K562 (cell line): Measurements from ENCODE around the gene CWF19L1. TPM values are rescaled to one million over a fixed set of nuclear protein-coding genes. Genes with fewer than 3 reads are reported as not detected.

Source experiments
- AFF4 ChIP-seq: sonication (generic); formaldehyde crosslinking; IDR thresholded peaks from 2 replicates; pipeline ENCODE4 v1.8.0; 2023; ENCODE audit warnings: mild to moderate bottlenecking, missing genetic modification reagents
- CREM ChIP-seq: IDR thresholded peaks from 2 replicates; pipeline ENCODE4 v1.6.1; 2014; ENCODE audit warnings: antibody characterized with exemption, low read depth
- ERF ChIP-seq: fragments of 450-650 bp; formaldehyde crosslinking; IDR thresholded peaks from 2 replicates; pipeline ENCODE4 v1.4.0; 2020; ENCODE audit warnings: mild to moderate bottlenecking, mixed read lengths
- EZH2 ChIP-seq: IDR thresholded peaks from 2 replicates; pipeline ENCODE4 v1.6.1; 2012; ENCODE audit warnings: low read depth, mild to moderate bottlenecking, inconsistent platforms, low read length, borderline replicate concordance
- GABPA ChIP-seq: fragments of 200-800 bp; sonication (Bioruptor generic); conservative IDR thresholded peaks from 2 replicates; pipeline ENCODE4 v1.6.1; 2016; ENCODE audit warnings: low read depth, missing genetic modification characterization, missing compliant biosample characterization
- IRF1 ChIP-seq: sonication (generic); formaldehyde crosslinking; IDR thresholded peaks from 2 replicates; pipeline ENCODE4 v1.8.0; 2022; ENCODE audit warnings: missing genetic modification reagents, mild to moderate bottlenecking, borderline replicate concordance
- NFIC ChIP-seq: fragments of 450-650 bp; IDR thresholded peaks from 2 replicates; pipeline ENCODE4 v1.6.1; 2017; ENCODE audit warnings: mild to moderate bottlenecking, inconsistent platforms
- POLR2G ChIP-seq: fragments of 200-400 bp; formaldehyde crosslinking; IDR thresholded peaks from 2 replicates; pipeline ENCODE4 v1.6.1; 2017; ENCODE audit warnings: low read depth, mild to moderate bottlenecking, antibody characterized with exemption, low read length, moderate library complexity
- RBFOX2 ChIP-seq: fragments of 200-400 bp; formaldehyde crosslinking; IDR thresholded peaks from 2 replicates; pipeline ENCODE4 v1.6.1; 2017; ENCODE audit warnings: low read depth, mild to moderate bottlenecking, low read length, moderate library complexity
- RFX5 ChIP-seq: IDR thresholded peaks from 2 replicates; pipeline ENCODE4 v1.6.1; 2011; ENCODE audit warnings: low read depth, mild to moderate bottlenecking, improper control_type of control experiment, low read length
- STAG1 ChIP-seq: sonication (generic); formaldehyde crosslinking; IDR thresholded peaks from 2 replicates; pipeline ENCODE4 v1.5.0; 2020; ENCODE audit warnings: missing genetic modification reagents, borderline replicate concordance
- TAL1 ChIP-seq: fragments of 450-650 bp; IDR thresholded peaks from 2 replicates; pipeline ENCODE4 v1.6.1; 2016; ENCODE audit warnings: mild to moderate bottlenecking
- ZBTB9 ChIP-seq: fragments of 450-650 bp; formaldehyde crosslinking; IDR thresholded peaks from 2 replicates; pipeline ENCODE4 v1.4.0; 2020; ENCODE audit warnings: mild to moderate bottlenecking, moderate library complexity
- ZNF584 ChIP-seq: fragments of 200-800 bp; sonication (Bioruptor generic); IDR thresholded peaks from 2 replicates; pipeline ENCODE4 v1.6.1; 2016; ENCODE audit warnings: low read depth, mild to moderate bottlenecking, missing genetic modification characterization, missing compliant biosample characterization
- ZNF707 ChIP-seq: fragments of 250-450 bp; sonication (Bioruptor Pico); conservative IDR thresholded peaks from 2 replicates; pipeline ENCODE4 v1.8.0; 2022; ENCODE audit warnings: inconsistent platforms, mild to moderate bottlenecking, moderate library complexity
- polyA plus RNA-seq, 8 experiments: library from polyadenylated mRNA; depleted of rRNA in 4 of 8; stranded (reverse) in 5 of 8; unstranded in 3 of 8; fragments of >200 nt; fragmentation: Nextera tagmentation in 2 of 8; fragmentation: Illumina TruSeq in 1 of 8; extraction: Ambion mirVana in 2 of 8; extraction: Trizol in 1 of 8; gene quantifications; 2 replicates each; pipeline versions ENCODE4 v1.2.1 to v1.2.3, GENCODE V29; 2011 to 2014; ENCODE audit warnings: inconsistent platforms in 1 of 8, missing spikeins in 1 of 8
- total RNA-seq, 7 experiments: library from RNA; depleted of rRNA in 6 of 7; stranded (reverse); fragments of >200 nt in 6 of 7; fragmentation: Illumina TruSeq in 2 of 7; extraction: Trizol in 2 of 7; gene quantifications; 2 replicates each; pipeline versions ENCODE4 v1.2.1 to v1.2.3, GENCODE V29; 2011 to 2021; ENCODE audit warnings: low replicate concordance in 1 of 7
- TF ChIP-seq, protein P1 (sequence below): fragments of 250-450 bp; sonication (Bioruptor Pico); IDR thresholded peaks from 2 replicates; pipeline ENCODE4 v1.5.0; 2020; ENCODE audit warnings: mild to moderate bottlenecking, borderline replicate concordance
- TF ChIP-seq, protein P2 (sequence below): conservative IDR thresholded peaks from 2 replicates; pipeline ENCODE4 v1.6.1; 2011; ENCODE audit warnings: low read depth, mild to moderate bottlenecking, low read length; ENCODE audit not compliant: control insufficient read depth

The CWF19L1 gene
- total and polyA plus RNA-seq, 9 of the 15 experiments (the other 6 are each of a cell fraction or from before 2014, with no cell fraction given): 19.5 to 49.9 (median 30.9) TPM

DNA sequence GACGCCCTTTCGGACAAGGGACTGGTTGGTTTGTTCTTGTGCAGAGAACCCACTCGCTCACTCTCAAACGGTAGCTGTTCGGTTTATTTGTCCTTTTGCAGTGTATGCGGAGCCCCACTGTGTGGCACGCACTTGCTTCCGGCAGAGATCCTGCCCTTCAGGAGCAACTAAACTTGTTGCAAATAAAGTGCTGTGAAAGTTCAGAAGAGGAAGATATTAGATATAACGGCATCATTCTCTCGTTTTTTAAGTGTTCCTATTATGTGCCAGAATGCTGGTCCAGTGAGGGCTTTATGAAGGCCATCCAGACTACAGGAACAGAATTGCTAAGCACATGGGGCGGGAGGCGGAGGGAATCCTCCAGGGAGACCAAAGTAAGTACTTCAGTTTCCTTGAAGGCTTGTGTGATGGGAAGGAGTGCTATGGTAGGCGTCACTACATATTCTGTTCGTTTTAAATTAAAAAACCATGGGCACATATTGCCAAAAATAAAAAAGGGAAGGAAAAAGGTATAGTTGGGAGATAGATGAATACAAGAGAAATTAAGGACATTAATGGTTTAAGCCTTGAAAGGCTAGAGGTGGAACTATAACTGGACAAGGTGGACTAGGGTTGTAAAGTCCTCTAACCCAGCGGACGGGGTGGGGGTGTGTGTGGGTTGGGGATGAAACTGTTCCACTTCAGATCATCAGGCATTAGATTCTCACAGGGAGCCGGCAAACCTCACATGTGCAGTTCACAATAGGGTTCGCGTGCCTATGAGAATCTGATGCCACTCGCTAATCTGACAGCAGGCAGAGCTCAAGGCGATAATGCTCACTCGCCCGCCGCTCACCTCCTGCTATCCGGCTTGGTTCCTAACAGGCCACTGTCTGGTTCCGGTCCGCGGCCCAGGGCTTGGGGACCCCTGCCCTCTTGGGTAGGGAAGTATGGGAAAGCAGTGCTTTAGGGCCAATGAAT lies 80.9 kb downstream of the CWF19L1 start (continued):
- TF ChIP-seq, protein P1, sequence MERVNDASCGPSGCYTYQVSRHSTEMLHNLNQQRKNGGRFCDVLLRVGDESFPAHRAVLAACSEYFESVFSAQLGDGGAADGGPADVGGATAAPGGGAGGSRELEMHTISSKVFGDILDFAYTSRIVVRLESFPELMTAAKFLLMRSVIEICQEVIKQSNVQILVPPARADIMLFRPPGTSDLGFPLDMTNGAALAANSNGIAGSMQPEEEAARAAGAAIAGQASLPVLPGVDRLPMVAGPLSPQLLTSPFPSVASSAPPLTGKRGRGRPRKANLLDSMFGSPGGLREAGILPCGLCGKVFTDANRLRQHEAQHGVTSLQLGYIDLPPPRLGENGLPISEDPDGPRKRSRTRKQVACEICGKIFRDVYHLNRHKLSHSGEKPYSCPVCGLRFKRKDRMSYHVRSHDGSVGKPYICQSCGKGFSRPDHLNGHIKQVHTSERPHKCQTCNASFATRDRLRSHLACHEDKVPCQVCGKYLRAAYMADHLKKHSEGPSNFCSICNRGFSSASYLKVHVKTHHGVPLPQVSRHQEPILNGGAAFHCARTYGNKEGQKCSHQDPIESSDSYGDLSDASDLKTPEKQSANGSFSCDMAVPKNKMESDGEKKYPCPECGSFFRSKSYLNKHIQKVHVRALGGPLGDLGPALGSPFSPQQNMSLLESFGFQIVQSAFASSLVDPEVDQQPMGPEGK (CRISPR knock-in tag): no peak
- TF ChIP-seq TAL1 (no peak), IRF1 (CRISPR knock-in tag) (no peak), ZBTB9 (no peak), EZH2 (no peak), RFX5 (no peak), ZNF584 (CRISPR knock-in tag) (no peak), CREM (no peak), POLR2G (peak; percentile 44), STAG1 (CRISPR knock-in tag) (no peak), ERF (no peak), GABPA (tag) (peak; percentile 66), ZNF707 (CRISPR knock-in tag) (no peak), AFF4 (CRISPR knock-in tag) (no peak), NFIC (no peak), RBFOX2 (peak; percentile 47; the same call in 1 of the 2 replicates)
- TF ChIP-seq, protein P2, sequence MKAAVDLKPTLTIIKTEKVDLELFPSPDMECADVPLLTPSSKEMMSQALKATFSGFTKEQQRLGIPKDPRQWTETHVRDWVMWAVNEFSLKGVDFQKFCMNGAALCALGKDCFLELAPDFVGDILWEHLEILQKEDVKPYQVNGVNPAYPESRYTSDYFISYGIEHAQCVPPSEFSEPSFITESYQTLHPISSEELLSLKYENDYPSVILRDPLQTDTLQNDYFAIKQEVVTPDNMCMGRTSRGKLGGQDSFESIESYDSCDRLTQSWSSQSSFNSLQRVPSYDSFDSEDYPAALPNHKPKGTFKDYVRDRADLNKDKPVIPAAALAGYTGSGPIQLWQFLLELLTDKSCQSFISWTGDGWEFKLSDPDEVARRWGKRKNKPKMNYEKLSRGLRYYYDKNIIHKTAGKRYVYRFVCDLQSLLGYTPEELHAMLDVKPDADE: no peak; the same call in 1 of the 2 replicates
